Activated CD4-positive, alpha-beta T cell treated with anti-CD3 and anti-CD28 coated beads for 48 hours (primary cell): Measurements from ENCODE around the gene ELMO2.

Experiments
- DNase-seq: peaks from one replicate; pipeline ENCODE4 v3.0.0-alpha.2; 2020

The ELMO2 gene

DNA sequence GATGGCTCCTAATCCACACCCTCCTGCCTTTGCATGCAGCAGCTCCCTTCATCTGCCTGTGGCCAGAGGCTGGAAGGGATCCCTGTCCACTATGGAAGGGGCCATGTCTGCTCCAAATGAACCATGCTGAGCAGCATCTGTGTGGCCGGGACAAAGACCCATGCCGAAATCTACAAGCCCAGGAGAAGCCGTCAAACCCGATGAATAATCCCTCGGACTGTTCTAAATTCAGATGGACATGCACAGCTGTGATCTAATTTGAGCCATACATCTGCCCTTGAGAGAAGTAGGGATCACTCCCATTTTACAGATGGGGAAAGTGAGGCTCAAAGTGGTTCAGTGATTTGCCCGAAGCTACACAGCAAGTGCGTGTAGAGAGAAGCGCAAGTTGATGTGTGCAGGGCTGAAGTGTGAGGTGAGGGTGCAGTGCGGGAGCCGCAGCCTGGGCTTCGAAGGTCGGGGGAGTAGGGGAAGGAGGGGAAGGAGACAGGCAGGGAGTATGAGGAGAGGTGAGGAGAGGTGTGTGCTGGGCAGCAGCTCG is 75.5 kb downstream of the ELMO2 start:
- DNase-seq = no peak

GRCh38 chr20:46330072-46330763 is 76.2 kb downstream of the ELMO2 start:
- DNase-seq = no peak

DNA sequence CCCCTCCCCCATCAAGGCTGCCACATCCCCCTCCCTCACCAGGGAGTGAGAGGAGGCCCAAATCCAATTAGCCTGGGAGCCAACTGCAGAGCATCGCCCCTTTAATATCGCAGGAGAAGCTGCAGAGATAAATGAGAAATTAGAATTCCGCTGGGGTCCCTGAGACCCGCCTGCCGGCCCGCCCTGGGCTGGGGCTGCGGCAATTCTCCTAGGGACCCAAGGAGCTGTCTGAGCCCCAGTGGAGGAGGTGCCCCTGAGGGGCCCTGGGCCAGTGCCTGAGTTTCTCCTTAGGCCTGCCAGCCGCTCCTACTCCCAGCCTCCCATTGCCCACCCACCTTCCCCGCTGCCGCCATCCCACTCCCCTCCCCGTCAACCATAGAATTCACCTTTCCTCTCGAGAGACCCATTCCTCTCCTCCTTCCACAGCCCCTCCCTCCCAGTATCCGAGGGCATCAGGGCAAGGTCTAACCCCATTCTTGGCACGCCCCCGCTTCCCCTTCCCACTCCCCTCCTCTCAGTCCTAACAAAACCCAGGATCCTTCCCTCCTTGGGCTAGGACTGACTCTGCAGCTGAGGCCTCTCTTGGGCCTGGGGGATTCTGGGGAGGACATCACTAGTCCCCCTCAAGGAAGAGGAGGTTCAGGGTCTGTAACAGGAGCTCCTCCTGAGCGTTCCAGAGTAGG is 78.1 kb downstream of the ELMO2 start:
- no peak for DNase-seq

DNA sequence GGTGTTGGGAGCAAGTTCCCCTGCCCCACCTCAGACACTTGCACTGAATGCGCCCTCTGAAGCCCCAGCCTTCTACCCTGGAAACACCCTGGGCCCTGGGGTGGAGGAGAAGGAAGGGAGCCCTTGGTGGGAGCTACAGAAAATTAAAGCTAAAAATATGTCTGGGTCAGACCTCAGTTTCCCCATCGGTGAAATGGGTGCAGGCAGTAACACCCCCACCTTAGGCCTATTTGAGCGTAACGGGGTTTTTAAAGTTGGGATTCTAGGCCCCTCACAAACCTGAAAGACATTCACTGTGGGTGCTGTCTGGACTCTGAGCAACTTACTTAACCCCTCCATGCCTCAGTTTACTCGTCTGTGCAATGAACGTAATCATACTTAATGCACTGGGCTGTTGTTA is 78.9 kb downstream of the ELMO2 start:
- DNase-seq = no peak

- DNase-seq = no peak
Observed at GRCh38 chr20:46325789-46326188, 80.6 kb downstream of the ELMO2 start.

- DNase-seq = no peak
Observed at GRCh38 chr20:46324960-46325703, 81.3 kb downstream of the ELMO2 start.

- DNase-seq = no peak
Observed at GRCh38 chr20:46324379-46324778, 82.0 kb downstream of the ELMO2 start.

DNA sequence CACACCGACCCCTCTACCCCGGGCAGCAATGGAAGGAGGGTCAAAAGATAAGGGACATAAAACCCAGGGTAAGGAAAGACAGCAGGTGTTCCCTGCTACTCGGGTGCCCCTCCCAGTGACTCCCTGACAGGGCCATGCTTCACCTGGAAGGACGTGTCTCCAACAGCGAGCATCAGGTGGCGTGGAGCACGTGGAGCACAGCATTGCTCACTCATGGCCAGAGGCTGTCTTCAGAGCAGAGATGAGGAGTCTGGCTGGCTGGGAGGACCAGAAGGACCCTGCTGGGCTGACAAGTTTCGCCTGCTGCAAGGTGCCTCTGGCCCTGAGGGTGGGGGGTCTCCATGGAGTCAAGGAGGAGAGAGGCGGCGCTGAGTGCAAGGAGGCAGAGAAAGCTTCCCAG is 82.9 kb downstream of the ELMO2 start:
- no peak for DNase-seq

- DNase-seq = no peak
Observed at GRCh38 chr20:46322641-46323040, 83.8 kb downstream of the ELMO2 start.

DNA sequence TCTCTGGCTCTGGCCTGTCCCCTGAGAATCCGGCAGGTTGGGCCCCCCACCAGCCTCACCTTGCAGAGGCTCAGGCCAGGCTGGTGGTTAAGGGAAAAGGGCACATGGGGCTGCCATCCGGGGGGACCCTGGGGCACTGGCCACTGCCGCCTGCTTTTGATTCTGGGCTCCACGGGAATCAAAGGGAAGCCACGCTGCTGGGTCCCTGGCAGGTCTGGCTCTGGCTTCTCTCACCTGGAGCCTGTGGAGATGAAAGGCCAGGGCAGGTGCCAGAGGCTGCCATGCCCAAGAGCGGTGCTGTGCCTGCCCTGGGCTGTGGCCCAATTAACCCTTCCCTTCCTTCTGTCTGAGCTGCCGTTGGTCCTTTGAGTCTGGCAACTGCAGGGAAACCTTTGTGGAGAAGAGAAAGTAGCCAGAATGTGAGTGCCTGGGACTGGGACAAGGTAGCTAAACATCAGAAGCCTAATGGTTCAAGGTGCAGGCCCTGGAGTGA is 88.7 kb downstream of the ELMO2 start:
- DNase-seq = no peak

- DNase-seq = no peak
Observed at GRCh38 chr20:46316984-46317684, 89.3 kb downstream of the ELMO2 start.
